GM10266 (cell line): Measurements from ENCODE around the gene NAT9.

ENCODE experiments used
- DNase-seq: peaks from one replicate; pipeline ENCODE4 v3.0.0; 2012; ENCODE audit errors: extremely low spot score
- CTCF ChIP-seq: IDR thresholded peaks from 2 replicates; pipeline ENCODE4 v1.5.1; 2012; ENCODE audit warnings: mild to moderate bottlenecking, low read depth; ENCODE audit not compliant: control insufficient read depth, insufficient read depth; ENCODE audit errors: missing control alignments

NAT9 gene

GRCh38 chr17:74803971-74804370 lies 27.8 kb upstream of the NAT9 start:
- no peak for TF ChIP-seq CTCF
- no peak for DNase-seq

GRCh38 chr17:74803388-74803930 lies 27.3 kb upstream of the NAT9 start:
- DNase-seq = no peak
- TF ChIP-seq CTCF = no peak

GRCh38 chr17:74801896-74802295 lies 25.8 kb upstream of the NAT9 start:
- no peak for DNase-seq
- TF ChIP-seq CTCF = no peak

- no peak for TF ChIP-seq CTCF
Measured at GRCh38 chr17:74800531-74800930, 24.4 kb upstream of the NAT9 start.

GRCh38 chr17:74799097-74799496 lies 23.0 kb upstream of the NAT9 start:
- no peak for DNase-seq
- TF ChIP-seq CTCF = no peak

More at GRCh38 chr17:74800531-74800930, 24.4 kb upstream of the NAT9 start:
- DNase-seq = no peak

GRCh38 chr17:74798239-74798707 lies 22.1 kb upstream of the NAT9 start:
- DNase-seq = no peak

More at GRCh38 chr17:74798239-74798707, 22.1 kb upstream of the NAT9 start:
- TF ChIP-seq CTCF = no peak
